Liver (tissue), 9 donors: ENCODE measurements around the gene HOXD11. TPM values are rescaled to one million over a fixed set of nuclear protein-coding genes. Genes with fewer than 3 reads are reported as not detected.

ENCODE experiments used
- DNase-seq: peaks from one replicate; pipeline ENCODE4 v3.0.0-alpha.2; 2017; ENCODE audit warnings: low spot score
- H3K27ac ChIP-seq, 2 donors: one replicate each; pipeline ENCODE4 v1.7.0; 2013; ENCODE audit warnings: inconsistent platforms in 2 of 2, low read length in 2 of 2, control low read depth in 1 of 2, low read depth in 1 of 2, mild to moderate bottlenecking in 1 of 2
- H3K27me3 ChIP-seq, 4 donors: one replicate each; pipeline versions ENCODE4 v1.6.1 to v1.7.0; 2013; ENCODE audit warnings: low read length in 3 of 4, inconsistent platforms in 1 of 4, mild to moderate bottlenecking in 1 of 4, moderate library complexity in 1 of 4; ENCODE audit not compliant: control insufficient read depth in 4 of 4, insufficient read depth in 4 of 4
- H3K36me3 ChIP-seq, 4 donors: one replicate each; pipeline versions ENCODE4 v1.6.1 to v1.7.0; 2013; ENCODE audit warnings: low read length in 3 of 4, mild to moderate bottlenecking in 3 of 4, low read depth in 1 of 4, moderate library complexity in 1 of 4; ENCODE audit not compliant: control insufficient read depth in 4 of 4, insufficient read depth in 3 of 4
- H3K4me1 ChIP-seq, 4 donors: one replicate each; pipeline versions ENCODE4 v1.6.1 to v1.7.0; 2013; ENCODE audit warnings: low read length in 3 of 4, mild to moderate bottlenecking in 3 of 4, moderate library complexity in 1 of 4; ENCODE audit not compliant: control insufficient read depth in 4 of 4, insufficient read depth in 4 of 4
- H3K4me3 ChIP-seq, 3 donors: one replicate each; pipeline versions ENCODE4 v1.6.1 to v1.7.0; 2013; ENCODE audit warnings: low read length in 3 of 3, control low read depth in 1 of 3, low read depth in 1 of 3, mild to moderate bottlenecking in 1 of 3
- H3K9ac ChIP-seq, 2 donors: one replicate each; pipeline ENCODE4 v1.7.0; 2013; ENCODE audit warnings: low read length in 2 of 2, mild to moderate bottlenecking in 2 of 2, moderate library complexity in 2 of 2, control low read depth in 1 of 2, low read depth in 1 of 2
- H3K9me3 ChIP-seq, 4 donors: one replicate each; pipeline versions ENCODE4 v1.6.1 to v1.7.0; 2013; ENCODE audit warnings: low read length in 3 of 4; ENCODE audit not compliant: control insufficient read depth in 4 of 4
- CTCF ChIP-seq: fragments of 150-350 bp; IDR thresholded peaks from 2 replicates; pipeline ENCODE4 v1.5.1; 2017; ENCODE audit warnings: improper control_type of control experiment, low read depth, low read length; ENCODE audit not compliant: missing input control
- FOXA1 ChIP-seq: IDR thresholded peaks from 2 replicates; pipeline ENCODE4 v1.6.1; 2016; ENCODE audit warnings: antibody characterized with exemption
- FOXA2 ChIP-seq: IDR thresholded peaks from 2 replicates; pipeline ENCODE4 v1.6.1; 2016; ENCODE audit warnings: antibody characterized with exemption
- GABPA ChIP-seq, 2 donors: IDR thresholded peaks in 1 of 2; conservative IDR thresholded peaks in 1 of 2; 2 replicates each; pipeline ENCODE4 v1.6.1; 2016; ENCODE audit warnings: antibody characterized with exemption in 2 of 2, mild to moderate bottlenecking in 1 of 2, moderate library complexity in 1 of 2
- HNF4A ChIP-seq, 2 donors: conservative IDR thresholded peaks; 2 replicates each; pipeline ENCODE4 v1.6.1; 2016; ENCODE audit warnings: antibody characterized with exemption in 2 of 2, mild to moderate bottlenecking in 2 of 2
- HNF4G ChIP-seq: IDR thresholded peaks from 2 replicates; pipeline ENCODE4 v1.6.1; 2016; ENCODE audit warnings: antibody characterized with exemption
- JUND ChIP-seq, 2 donors: IDR thresholded peaks; 2 replicates each; pipeline ENCODE4 v1.6.1; 2016; ENCODE audit warnings: antibody characterized with exemption in 2 of 2
- MAX ChIP-seq: IDR thresholded peaks from 2 replicates; pipeline ENCODE4 v1.6.1; 2016; ENCODE audit warnings: antibody characterized with exemption
- NR2F2 ChIP-seq: IDR thresholded peaks from 2 replicates; pipeline ENCODE4 v1.6.1; 2016; ENCODE audit warnings: antibody characterized with exemption
- RAD21 ChIP-seq, 2 donors: IDR thresholded peaks; 2 replicates each; pipeline ENCODE4 v1.6.1; 2016; ENCODE audit warnings: antibody characterized with exemption in 2 of 2, mild to moderate bottlenecking in 2 of 2
- RXRA ChIP-seq, 2 donors: IDR thresholded peaks; 2 replicates each; pipeline ENCODE4 v1.6.1; 2017 to 2018; ENCODE audit warnings: antibody characterized with exemption in 2 of 2, mild to moderate bottlenecking in 1 of 2
- SP1 ChIP-seq: IDR thresholded peaks from 2 replicates; pipeline ENCODE4 v1.6.1; 2018; ENCODE audit warnings: antibody characterized with exemption, mild to moderate bottlenecking
- TAF1 ChIP-seq: conservative IDR thresholded peaks from 2 replicates; pipeline ENCODE4 v1.6.1; 2016; ENCODE audit warnings: antibody characterized with exemption, mild to moderate bottlenecking
- YY1 ChIP-seq: IDR thresholded peaks from 2 replicates; pipeline ENCODE4 v1.6.1; 2016; ENCODE audit warnings: antibody characterized with exemption, mild to moderate bottlenecking
- WGBS: extraction: QIAGEN DNeasy Blood & Tissue Kit; methylation state at CpG from one replicate; pipeline ENCODE4 v1.1.7; 2013; 5-methylcytosine and 5-hydroxymethylcytosine counted together
- polyA plus RNA-seq, 2 donors: library from polyadenylated mRNA; stranded (reverse) in 1 of 2; unstranded in 1 of 2; fragments of 200-250 nt in 1 of 2; fragments of >200 nt in 1 of 2; fragmentation: Nextera tagmentation in 1 of 2; extraction: Ambion mirVana in 1 of 2; gene quantifications; one replicate each; pipeline versions ENCODE4 v1.2.1 to v1.2.3, GENCODE V29; 2013 to 2015
- total RNA-seq, 2 donors: library from RNA; depleted of rRNA; stranded (reverse); fragments of >200 nt; gene quantifications; one replicate each; pipeline ENCODE4 v1.2.3, GENCODE V29; 2014
- TF ChIP-seq, protein P1 (sequence below): IDR thresholded peaks from 2 replicates; pipeline ENCODE4 v1.6.1; 2016; ENCODE audit warnings: antibody characterized with exemption
- TF ChIP-seq, protein P2 (sequence below): IDR thresholded peaks from 2 replicates; pipeline ENCODE4 v1.6.1; 2016; ENCODE audit warnings: antibody characterized with exemption
- TF ChIP-seq, protein P3 (sequence below): IDR thresholded peaks from 2 replicates; pipeline ENCODE4 v1.6.1; 2016; ENCODE audit warnings: antibody characterized with exemption, mild to moderate bottlenecking
- donor health status: healthy.
- donor health status: healthy.
- donor health status: healthy.
- donor health status: healthy.
- donor health status: healthy.

HOXD11 gene
- total and polyA plus RNA-seq, 4 donors = not detected

GRCh38 chr2:176122052-176122682, 15.1 kb downstream of the HOXD11 start (continued):
- TF ChIP-seq FOXA2 = no peak
- TF ChIP-seq SP1 = no peak
- no peak for TF ChIP-seq FOXA1

DNA sequence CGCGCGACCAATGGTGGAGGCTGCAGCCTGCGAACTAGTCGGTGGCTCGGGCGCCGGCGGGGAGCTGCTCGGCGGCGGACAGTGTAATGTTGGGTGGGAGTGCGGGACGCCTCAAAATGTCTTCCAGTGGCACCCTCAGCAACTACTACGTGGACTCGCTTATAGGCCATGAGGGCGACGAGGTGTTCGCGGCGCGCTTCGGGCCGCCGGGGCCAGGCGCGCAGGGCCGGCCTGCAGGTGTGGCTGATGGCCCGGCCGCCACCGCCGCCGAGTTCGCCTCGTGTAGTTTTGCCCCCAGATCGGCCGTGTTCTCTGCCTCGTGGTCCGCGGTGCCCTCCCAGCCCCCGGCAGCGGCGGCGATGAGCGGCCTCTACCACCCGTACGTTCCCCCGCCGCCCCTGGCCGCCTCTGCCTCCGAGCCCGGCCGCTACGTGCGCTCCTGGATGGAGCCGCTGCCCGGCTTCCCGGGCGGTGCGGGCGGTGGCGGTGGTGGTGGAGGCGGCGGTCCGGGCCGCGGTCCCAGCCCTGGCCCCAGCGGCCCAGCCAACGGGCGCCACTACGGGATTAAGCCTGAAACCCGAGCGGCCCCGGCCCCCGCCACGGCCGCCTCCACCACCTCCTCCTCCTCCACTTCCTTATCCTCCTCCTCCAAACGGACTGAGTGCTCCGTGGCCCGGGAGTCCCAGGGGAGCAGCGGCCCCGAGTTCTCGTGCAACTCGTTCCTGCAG, 15.8 kb downstream of the HOXD11 start, which contains the start of gene HOXD9:
TSS of gene HOXD9 (plus strand) at position 37 of the 728 bp plus-strand sequence. CDS start at position 87, 50 bp downstream.
- 5% methylated on average over 84 of the region's 84 CpGs for WGBS
- Histone ChIP-seq H3K27me3 (peaks cover 20 to 51% (median 28%) of the 10 kb centered on the region in 4 donors), H3K36me3 (no peaks in the 10 kb centered on the region), H3K4me1 (peaks cover 4 to 10% (median 9%) of the 10 kb centered on the region in 4 donors), H3K9me3 (peaks cover 0 to 5% (median 0%) of the 10 kb centered on the region in 4 donors), H3K4me3 (peak within 1 kb of the TSS in 1 of 3 donors; percentile 47), H3K9ac (no peak within 1 kb of the TSS), H3K27ac (no peak within 1 kb of the TSS)
- TF ChIP-seq MAX (no peak), NR2F2 (no peak), SP1 (no peak), TAF1 (no peak), GABPA (IDR thresholded peaks at IDR 0.05 in 1 of 2, conservative IDR thresholded peaks at IDR 0.05 in 1 of 2) (no peak), RXRA (IDR thresholded peaks at IDR 0.05) (no peak), FOXA2 (no peak), HNF4G (no peak), CTCF (no peak), JUND (IDR thresholded peaks at IDR 0.05) (no peak), YY1 (no peak), RAD21 (IDR thresholded peaks at IDR 0.05) (no peak), HNF4A (conservative IDR thresholded peaks at IDR 0.05) (no peak)
- TF ChIP-seq, protein P1, sequence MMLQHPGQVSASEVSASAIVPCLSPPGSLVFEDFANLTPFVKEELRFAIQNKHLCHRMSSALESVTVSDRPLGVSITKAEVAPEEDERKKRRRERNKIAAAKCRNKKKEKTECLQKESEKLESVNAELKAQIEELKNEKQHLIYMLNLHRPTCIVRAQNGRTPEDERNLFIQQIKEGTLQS = no peak
- TF ChIP-seq, protein P2, sequence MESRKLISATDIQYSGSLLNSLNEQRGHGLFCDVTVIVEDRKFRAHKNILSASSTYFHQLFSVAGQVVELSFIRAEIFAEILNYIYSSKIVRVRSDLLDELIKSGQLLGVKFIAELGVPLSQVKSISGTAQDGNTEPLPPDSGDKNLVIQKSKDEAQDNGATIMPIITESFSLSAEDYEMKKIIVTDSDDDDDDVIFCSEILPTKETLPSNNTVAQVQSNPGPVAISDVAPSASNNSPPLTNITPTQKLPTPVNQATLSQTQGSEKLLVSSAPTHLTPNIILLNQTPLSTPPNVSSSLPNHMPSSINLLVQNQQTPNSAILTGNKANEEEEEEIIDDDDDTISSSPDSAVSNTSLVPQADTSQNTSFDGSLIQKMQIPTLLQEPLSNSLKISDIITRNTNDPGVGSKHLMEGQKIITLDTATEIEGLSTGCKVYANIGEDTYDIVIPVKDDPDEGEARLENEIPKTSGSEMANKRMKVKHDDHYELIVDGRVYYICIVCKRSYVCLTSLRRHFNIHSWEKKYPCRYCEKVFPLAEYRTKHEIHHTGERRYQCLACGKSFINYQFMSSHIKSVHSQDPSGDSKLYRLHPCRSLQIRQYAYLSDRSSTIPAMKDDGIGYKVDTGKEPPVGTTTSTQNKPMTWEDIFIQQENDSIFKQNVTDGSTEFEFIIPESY = no peak
- TF ChIP-seq, protein P3, sequence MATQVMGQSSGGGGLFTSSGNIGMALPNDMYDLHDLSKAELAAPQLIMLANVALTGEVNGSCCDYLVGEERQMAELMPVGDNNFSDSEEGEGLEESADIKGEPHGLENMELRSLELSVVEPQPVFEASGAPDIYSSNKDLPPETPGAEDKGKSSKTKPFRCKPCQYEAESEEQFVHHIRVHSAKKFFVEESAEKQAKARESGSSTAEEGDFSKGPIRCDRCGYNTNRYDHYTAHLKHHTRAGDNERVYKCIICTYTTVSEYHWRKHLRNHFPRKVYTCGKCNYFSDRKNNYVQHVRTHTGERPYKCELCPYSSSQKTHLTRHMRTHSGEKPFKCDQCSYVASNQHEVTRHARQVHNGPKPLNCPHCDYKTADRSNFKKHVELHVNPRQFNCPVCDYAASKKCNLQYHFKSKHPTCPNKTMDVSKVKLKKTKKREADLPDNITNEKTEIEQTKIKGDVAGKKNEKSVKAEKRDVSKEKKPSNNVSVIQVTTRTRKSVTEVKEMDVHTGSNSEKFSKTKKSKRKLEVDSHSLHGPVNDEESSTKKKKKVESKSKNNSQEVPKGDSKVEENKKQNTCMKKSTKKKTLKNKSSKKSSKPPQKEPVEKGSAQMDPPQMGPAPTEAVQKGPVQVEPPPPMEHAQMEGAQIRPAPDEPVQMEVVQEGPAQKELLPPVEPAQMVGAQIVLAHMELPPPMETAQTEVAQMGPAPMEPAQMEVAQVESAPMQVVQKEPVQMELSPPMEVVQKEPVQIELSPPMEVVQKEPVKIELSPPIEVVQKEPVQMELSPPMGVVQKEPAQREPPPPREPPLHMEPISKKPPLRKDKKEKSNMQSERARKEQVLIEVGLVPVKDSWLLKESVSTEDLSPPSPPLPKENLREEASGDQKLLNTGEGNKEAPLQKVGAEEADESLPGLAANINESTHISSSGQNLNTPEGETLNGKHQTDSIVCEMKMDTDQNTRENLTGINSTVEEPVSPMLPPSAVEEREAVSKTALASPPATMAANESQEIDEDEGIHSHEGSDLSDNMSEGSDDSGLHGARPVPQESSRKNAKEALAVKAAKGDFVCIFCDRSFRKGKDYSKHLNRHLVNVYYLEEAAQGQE = no peak
- DNase-seq = no peak
